Left ventricle myocardium inferior (tissue), 1 donor: ENCODE results near the gene AP3D1. TPM values are rescaled to one million over a fixed set of nuclear protein-coding genes. Genes with fewer than 3 reads are reported as not detected.

Experiments
- DNase-seq: peaks from one replicate; pipeline ENCODE4 v3.0.0-alpha.2; 2020
- H3K27ac ChIP-seq: fragments of 200-600 bp; replicated peaks from 2 replicates; pipeline ENCODE4 v1.8.0; 2021
- H3K27me3 ChIP-seq: fragments of 200-600 bp; 2 replicates; pipeline ENCODE4 v1.8.0; 2021; ENCODE audit warnings: low read depth
- H3K36me3 ChIP-seq: fragments of 200-600 bp; 2 replicates; pipeline ENCODE4 v1.8.0; 2021
- H3K4me1 ChIP-seq: fragments of 200-600 bp; 2 replicates; pipeline ENCODE4 v1.8.0; 2021
- H3K4me3 ChIP-seq: fragments of 200-600 bp; 2 replicates; pipeline ENCODE4 v1.8.0; 2021; ENCODE audit warnings: mild to moderate bottlenecking, moderate library complexity
- H3K9me3 ChIP-seq: fragments of 200-600 bp; replicated peaks from 2 replicates; pipeline ENCODE4 v1.8.0; 2021
- intact Hi-C: fragments of 100-400 bp; cut with micrococcal nuclease; formaldehyde crosslinking; loops from one replicate; pipeline ENCODE4 v1.11.0; 2022
- total RNA-seq: library from RNA; stranded (reverse); fragmentation: NEBNext Ultra II Directional; extraction: Animal tissue kit (Norgen Biotek cat#: 25700); gene quantifications from one replicate; pipeline ENCODE4 v1.2.1, GENCODE V29; 2021
- TF ChIP-seq, protein P1 (sequence below): fragments of 200-600 bp; IDR thresholded peaks from 2 replicates; pipeline ENCODE4 v1.8.0; 2021; ENCODE audit warnings: antibody characterized with exemption, mild to moderate bottlenecking, borderline replicate concordance
- donor health status: DM: no; HTN: yes; CAD: no; lungs with severe emphysema.

The AP3D1 gene
- total RNA-seq, 1 donor from 2014 or later: 75.4 TPM

DNA sequence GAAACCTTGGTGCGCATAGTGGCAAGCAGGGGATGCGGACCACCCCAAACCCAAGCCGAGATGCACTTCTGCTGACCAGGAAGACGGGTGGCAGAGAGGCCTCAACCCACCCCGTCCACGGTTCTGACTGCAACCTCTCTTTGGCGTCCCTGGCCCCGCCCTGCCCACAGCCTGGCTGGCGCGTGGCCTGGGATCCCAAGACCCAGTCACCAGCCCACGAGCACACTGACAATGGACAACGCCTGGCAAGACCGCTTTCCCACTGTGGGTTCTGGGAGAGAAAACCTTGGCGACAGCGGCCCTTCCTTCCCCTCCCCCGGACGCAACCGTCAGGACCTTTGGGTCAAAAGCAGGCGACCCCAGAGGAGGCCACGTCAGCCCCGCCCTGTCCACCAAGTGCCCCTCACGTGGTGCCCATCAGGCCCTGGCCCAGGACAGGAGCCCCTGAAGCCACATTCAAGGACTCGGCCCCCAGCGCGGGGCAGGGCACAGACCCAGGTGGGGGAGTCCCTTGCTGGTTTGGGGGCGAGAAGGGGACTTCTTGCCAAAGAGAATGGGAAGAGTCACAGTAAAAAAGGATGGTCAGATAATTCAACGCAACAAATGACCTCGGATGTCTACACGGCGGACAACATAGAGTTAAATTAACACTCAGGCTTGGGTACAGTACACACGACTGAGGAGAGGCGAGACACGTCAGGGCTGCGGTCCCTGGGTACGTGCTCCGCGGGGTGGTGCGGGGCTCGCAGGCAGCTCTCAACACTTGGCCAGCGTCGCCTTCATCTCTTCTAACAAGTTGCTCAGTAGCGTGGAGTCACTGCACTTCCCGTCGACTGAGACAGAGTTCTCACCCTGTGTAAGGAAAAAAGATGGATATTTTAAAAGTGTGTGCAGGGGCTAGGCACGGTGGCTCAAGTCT lies 49.7 kb downstream of the AP3D1 start:
- peaks cover 61% of the 10 kb centered on the region for H3K36me3 ChIP-seq
- no peak for DNase-seq

GRCh38 chr19:2100719-2101061 lies 50.7 kb downstream of the AP3D1 start:
- no peak overlapping the region for H3K4me3 ChIP-seq
- no peak for DNase-seq
- TF ChIP-seq, protein P1, sequence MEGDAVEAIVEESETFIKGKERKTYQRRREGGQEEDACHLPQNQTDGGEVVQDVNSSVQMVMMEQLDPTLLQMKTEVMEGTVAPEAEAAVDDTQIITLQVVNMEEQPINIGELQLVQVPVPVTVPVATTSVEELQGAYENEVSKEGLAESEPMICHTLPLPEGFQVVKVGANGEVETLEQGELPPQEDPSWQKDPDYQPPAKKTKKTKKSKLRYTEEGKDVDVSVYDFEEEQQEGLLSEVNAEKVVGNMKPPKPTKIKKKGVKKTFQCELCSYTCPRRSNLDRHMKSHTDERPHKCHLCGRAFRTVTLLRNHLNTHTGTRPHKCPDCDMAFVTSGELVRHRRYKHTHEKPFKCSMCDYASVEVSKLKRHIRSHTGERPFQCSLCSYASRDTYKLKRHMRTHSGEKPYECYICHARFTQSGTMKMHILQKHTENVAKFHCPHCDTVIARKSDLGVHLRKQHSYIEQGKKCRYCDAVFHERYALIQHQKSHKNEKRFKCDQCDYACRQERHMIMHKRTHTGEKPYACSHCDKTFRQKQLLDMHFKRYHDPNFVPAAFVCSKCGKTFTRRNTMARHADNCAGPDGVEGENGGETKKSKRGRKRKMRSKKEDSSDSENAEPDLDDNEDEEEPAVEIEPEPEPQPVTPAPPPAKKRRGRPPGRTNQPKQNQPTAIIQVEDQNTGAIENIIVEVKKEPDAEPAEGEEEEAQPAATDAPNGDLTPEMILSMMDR: no peak
- H3K36me3 ChIP-seq: peaks cover 51% of the 10 kb centered on the region
- no peak overlapping the region for H3K27ac ChIP-seq
- no peaks in the 10 kb centered on the region for H3K27me3 ChIP-seq
- peaks cover 16% of the 10 kb centered on the region for H3K4me1 ChIP-seq
- H3K9me3 ChIP-seq: no peaks in the 10 kb centered on the region
- intact Hi-C loops: no loop called here

More for the DNA sequence above, 49.7 kb downstream of the AP3D1 start:
- intact Hi-C loops: no loop called here
- H3K27ac ChIP-seq: no peak overlapping the region
- H3K27me3 ChIP-seq: no peaks in the 10 kb centered on the region
- TF ChIP-seq, protein P1: no peak
- no peak overlapping the region for H3K4me3 ChIP-seq
- H3K9me3 ChIP-seq: no peaks in the 10 kb centered on the region
- H3K4me1 ChIP-seq: peaks cover 10% of the 10 kb centered on the region

DNA sequence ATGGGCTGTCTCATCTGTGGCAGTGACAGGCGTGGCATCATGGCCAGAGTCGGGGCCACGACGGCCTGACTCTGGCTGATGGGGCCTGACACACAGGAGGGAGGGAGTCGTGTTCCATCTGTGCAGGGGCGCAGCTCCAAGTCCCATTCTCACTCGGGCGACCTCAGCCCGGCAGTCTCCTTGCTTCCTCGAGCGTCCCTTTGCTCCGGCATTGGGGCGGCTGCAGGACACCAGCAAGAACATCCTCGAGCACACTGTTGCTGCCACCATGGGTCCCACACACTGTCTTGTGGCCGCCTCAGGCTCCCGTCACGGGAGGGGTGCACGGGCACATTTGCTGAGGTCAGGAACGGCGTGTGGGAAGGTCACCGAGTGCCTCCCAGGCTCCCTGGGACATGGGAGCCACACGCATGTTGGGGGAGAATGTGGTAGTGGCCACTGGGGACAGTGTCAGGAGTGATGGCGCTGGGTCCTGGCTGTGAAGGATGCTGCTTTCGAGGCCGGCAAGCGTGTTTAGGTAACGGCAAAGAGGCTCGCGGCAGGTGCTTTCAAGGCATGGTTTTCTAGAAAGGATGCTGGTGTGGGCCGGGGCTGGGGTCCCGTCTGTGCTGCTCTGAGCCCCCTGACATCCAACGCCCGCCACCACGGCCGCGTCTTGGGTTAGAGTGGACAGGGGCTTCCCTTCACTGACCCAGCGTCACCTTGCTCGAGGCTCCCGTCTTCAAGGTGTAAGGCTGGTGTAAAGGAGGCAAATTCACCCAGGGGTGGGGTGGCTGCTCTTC lies 51.2 kb downstream of the AP3D1 start:
- Histone ChIP-seq H3K4me3 (no peak overlapping the region), H3K27ac (no peak overlapping the region), H3K36me3 (peaks cover 46% of the 10 kb centered on the region), H3K4me1 (peaks cover 22% of the 10 kb centered on the region), H3K27me3 (no peaks in the 10 kb centered on the region), H3K9me3 (no peaks in the 10 kb centered on the region)
- DNase-seq: no peak
- intact Hi-C loops: no loop called here
- TF ChIP-seq, protein P1: no peak

DNA sequence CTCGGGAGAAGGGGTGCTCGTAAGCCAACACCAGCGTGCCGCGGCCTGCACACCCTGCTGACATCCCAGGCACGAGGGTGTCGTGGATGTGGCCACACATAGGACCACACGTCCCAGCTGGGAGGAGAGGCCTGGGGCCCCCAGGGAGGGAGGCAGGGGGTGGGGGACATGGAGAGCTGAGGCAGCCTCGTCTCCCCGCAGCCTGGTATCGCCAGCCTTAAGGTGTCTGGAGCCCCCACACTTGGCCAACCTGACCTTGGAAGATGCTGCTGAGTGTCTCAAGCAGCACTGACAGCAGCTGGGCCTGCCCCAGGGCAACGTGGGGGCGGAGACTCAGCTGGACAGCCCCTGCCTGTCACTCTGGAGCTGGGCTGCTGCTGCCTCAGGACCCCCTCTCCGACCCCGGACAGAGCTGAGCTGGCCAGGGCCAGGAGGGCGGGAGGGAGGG lies 52.3 kb downstream of the AP3D1 start:
- TF ChIP-seq, protein P1: no peak
- intact Hi-C loops: no loop called here
- H3K4me3 ChIP-seq: no peak overlapping the region
- peaks cover 40% of the 10 kb centered on the region for H3K36me3 ChIP-seq
- H3K27ac ChIP-seq: no peak overlapping the region
- DNase-seq: no peak
- H3K27me3 ChIP-seq: no peaks in the 10 kb centered on the region
- peaks cover 33% of the 10 kb centered on the region for H3K4me1 ChIP-seq
- no peaks in the 10 kb centered on the region for H3K9me3 ChIP-seq

GRCh38 chr19:2097886-2098327 lies 53.5 kb downstream of the AP3D1 start:
- intact Hi-C loops: no loop called here
- Histone ChIP-seq H3K4me1 (peaks cover 43% of the 10 kb centered on the region), H3K27ac (peak overlapping the region; percentile 60), H3K36me3 (peaks cover 35% of the 10 kb centered on the region), H3K9me3 (no peaks in the 10 kb centered on the region), H3K27me3 (no peaks in the 10 kb centered on the region), H3K4me3 (no peak overlapping the region)
- TF ChIP-seq, protein P1: no peak
- no peak for DNase-seq
